Fibroblast of lung (primary cell): ENCODE measurements around the gene UST. TPM values are rescaled to one million over a fixed set of nuclear protein-coding genes. Genes with fewer than 3 reads are reported as not detected.

Source experiments
- DNase-seq, 2 donors: peaks; one replicate each; pipeline versions ENCODE4 v3.0.0 to v3.0.0-alpha.2; 2010; ENCODE audit warnings: low read depth in 2 of 2
- H2AFZ ChIP-seq: 2 replicates; pipeline ENCODE4 v1.5.1; 2012; ENCODE audit warnings: low read length, control low read depth, inconsistent platforms
- H3K27ac ChIP-seq: 2 replicates; pipeline ENCODE4 v1.5.1; 2011; ENCODE audit warnings: low read length, control low read depth; ENCODE audit not compliant: insufficient read depth
- H3K27me3 ChIP-seq: 2 replicates; pipeline ENCODE4 v1.5.1; 2011; ENCODE audit warnings: mild to moderate bottlenecking, low read length; ENCODE audit not compliant: control insufficient read depth, insufficient read depth
- H3K36me3 ChIP-seq: 2 replicates; pipeline ENCODE4 v1.5.1; 2011; ENCODE audit warnings: low read length; ENCODE audit not compliant: control insufficient read depth, insufficient read depth
- H3K4me1 ChIP-seq: 2 replicates; pipeline ENCODE4 v1.5.1; 2011; ENCODE audit warnings: low read length; ENCODE audit not compliant: control insufficient read depth, insufficient read depth; ENCODE audit errors: extremely low read depth
- H3K4me2 ChIP-seq: 2 replicates; pipeline ENCODE4 v1.5.1; 2011; ENCODE audit warnings: low read length, control low read depth; ENCODE audit not compliant: insufficient read depth; ENCODE audit errors: extremely low read depth
- H3K4me3 ChIP-seq, 4 experiments: fragments of 200-600 bp in 1 of 4; sonication (generic) in 1 of 4; replicated peaks in 1 of 4; 2 replicates each; pipeline ENCODE4 v1.5.1; 2011 to 2016; ENCODE audit warnings: low read length in 4 of 4, low read depth in 3 of 4, mild to moderate bottlenecking in 3 of 4, control low read depth in 2 of 4, inconsistent platforms in 1 of 4, mixed read lengths in 1 of 4; ENCODE audit not compliant: insufficient read depth in 1 of 4; ENCODE audit errors: control extremely low read depth in 1 of 4
- H3K79me2 ChIP-seq: 2 replicates; pipeline ENCODE4 v1.5.1; 2012; ENCODE audit warnings: mild to moderate bottlenecking, low read length, inconsistent platforms; ENCODE audit not compliant: control insufficient read depth, insufficient read depth
- H3K9ac ChIP-seq: 2 replicates; pipeline ENCODE4 v1.5.1; 2011; ENCODE audit warnings: mild to moderate bottlenecking, low read length, control low read depth; ENCODE audit not compliant: insufficient read depth
- H3K9me3 ChIP-seq: 2 replicates; pipeline ENCODE4 v1.5.1; 2012; ENCODE audit warnings: low read depth, low read length; ENCODE audit not compliant: control insufficient read depth, insufficient read depth
- H4K20me1 ChIP-seq: 2 replicates; pipeline ENCODE4 v1.5.1; 2011; ENCODE audit warnings: low read length; ENCODE audit not compliant: control insufficient read depth, insufficient read depth; ENCODE audit errors: extremely low read depth
- EZH2 ChIP-seq: IDR thresholded peaks from 2 replicates; pipeline ENCODE4 v1.5.1; 2012; ENCODE audit warnings: low read length, control low read depth, mild to moderate bottlenecking; ENCODE audit errors: missing control alignments
- polyA plus RNA-seq, 2 donors: library from polyadenylated mRNA; depleted of rRNA in 1 of 2; stranded (reverse) in 1 of 2; unstranded in 1 of 2; fragments of >200 nt; gene quantifications; 2 replicates each; pipeline ENCODE4 v1.2.1, GENCODE V29; 2011 to 2012; ENCODE audit warnings: missing spikeins in 1 of 2
- total RNA-seq: library from RNA; depleted of rRNA; stranded (reverse); fragments of >200 nt; gene quantifications from 2 replicates; pipeline ENCODE4 v1.2.1, GENCODE V29; 2014
- TF ChIP-seq, protein P1 (sequence below), 2 donors: IDR thresholded peaks in 1 of 2; conservative IDR thresholded peaks in 1 of 2; 1 replicate in 1 of 2; 2 replicates in 1 of 2; pipeline ENCODE4 v1.5.1; 2011 to 2012; ENCODE audit warnings: low read length in 2 of 2, control low read depth in 1 of 2, inconsistent platforms in 1 of 2, low read depth in 1 of 2, mild to moderate bottlenecking in 1 of 2

Gene UST
- total and polyA plus RNA-seq, 2 donors (not counting 1 experiment from before 2014, with no cell fraction given) = 6.8 to 19.5 TPM

DNA sequence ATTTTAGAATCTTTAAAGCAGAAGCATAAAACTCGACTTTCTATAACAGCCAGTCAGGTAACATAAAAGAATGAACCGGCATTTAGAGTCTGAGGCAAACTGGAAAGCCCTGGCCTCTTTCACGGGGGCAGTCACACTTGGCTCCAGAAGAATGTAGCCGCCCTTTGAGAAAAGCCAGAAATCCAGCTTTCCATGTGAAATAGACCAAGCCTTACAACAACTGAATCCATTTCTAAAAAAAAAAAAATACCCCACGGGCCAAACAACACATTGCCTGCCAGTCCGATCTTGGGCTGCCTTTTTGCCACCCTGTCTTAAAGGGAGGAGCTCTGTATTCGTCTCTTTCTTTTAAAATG lies 317.8 kb downstream of the UST start:
- TF ChIP-seq, protein P1, sequence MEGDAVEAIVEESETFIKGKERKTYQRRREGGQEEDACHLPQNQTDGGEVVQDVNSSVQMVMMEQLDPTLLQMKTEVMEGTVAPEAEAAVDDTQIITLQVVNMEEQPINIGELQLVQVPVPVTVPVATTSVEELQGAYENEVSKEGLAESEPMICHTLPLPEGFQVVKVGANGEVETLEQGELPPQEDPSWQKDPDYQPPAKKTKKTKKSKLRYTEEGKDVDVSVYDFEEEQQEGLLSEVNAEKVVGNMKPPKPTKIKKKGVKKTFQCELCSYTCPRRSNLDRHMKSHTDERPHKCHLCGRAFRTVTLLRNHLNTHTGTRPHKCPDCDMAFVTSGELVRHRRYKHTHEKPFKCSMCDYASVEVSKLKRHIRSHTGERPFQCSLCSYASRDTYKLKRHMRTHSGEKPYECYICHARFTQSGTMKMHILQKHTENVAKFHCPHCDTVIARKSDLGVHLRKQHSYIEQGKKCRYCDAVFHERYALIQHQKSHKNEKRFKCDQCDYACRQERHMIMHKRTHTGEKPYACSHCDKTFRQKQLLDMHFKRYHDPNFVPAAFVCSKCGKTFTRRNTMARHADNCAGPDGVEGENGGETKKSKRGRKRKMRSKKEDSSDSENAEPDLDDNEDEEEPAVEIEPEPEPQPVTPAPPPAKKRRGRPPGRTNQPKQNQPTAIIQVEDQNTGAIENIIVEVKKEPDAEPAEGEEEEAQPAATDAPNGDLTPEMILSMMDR (conservative IDR thresholded peaks at IDR 0.05 in 1 of 2, IDR thresholded peaks at IDR 0.05 in 1 of 2; ENCODE audit: low read depth in 1 of 2, low read length in 2 of 2) = no peak
- no peak for TF ChIP-seq EZH2
- DNase-seq = no peak
- H3K79me2 ChIP-seq = no peaks in the 10 kb centered on the region

GRCh38 chr6:149065121-149065520 lies 318.3 kb downstream of the UST start:
- H3K9ac ChIP-seq = no peak overlapping the region
- no peak for DNase-seq
- TF ChIP-seq EZH2 = no peak
- TF ChIP-seq, protein P1 (conservative IDR thresholded peaks at IDR 0.05 in 1 of 2, IDR thresholded peaks at IDR 0.05 in 1 of 2; ENCODE audit: low read depth in 1 of 2, low read length in 2 of 2) = no peak
- no peaks in the 10 kb centered on the region for H4K20me1 ChIP-seq
- no peaks in the 10 kb centered on the region for H3K9me3 ChIP-seq
- H3K4me3 ChIP-seq = no peak overlapping the region
- H3K36me3 ChIP-seq = no peaks in the 10 kb centered on the region
- no peaks in the 10 kb centered on the region for H3K27me3 ChIP-seq
- no peak overlapping the region for H3K4me2 ChIP-seq
- H3K4me1 ChIP-seq = peaks cover 6% of the 10 kb centered on the region
- no peaks in the 10 kb centered on the region for H3K79me2 ChIP-seq
- no peak overlapping the region for H2AFZ ChIP-seq
- no peak overlapping the region for H3K27ac ChIP-seq

More for the DNA sequence above, 317.8 kb downstream of the UST start:
- Histone ChIP-seq H4K20me1 (no peaks in the 10 kb centered on the region), H3K27me3 (no peaks in the 10 kb centered on the region), H3K9ac (no peak overlapping the region), H3K36me3 (no peaks in the 10 kb centered on the region), H3K4me3 (no peak overlapping the region), H3K9me3 (no peaks in the 10 kb centered on the region), H3K27ac (no peak overlapping the region), H3K4me2 (no peak overlapping the region), H2AFZ (no peak overlapping the region), H3K4me1 (peaks cover 6% of the 10 kb centered on the region)

DNA sequence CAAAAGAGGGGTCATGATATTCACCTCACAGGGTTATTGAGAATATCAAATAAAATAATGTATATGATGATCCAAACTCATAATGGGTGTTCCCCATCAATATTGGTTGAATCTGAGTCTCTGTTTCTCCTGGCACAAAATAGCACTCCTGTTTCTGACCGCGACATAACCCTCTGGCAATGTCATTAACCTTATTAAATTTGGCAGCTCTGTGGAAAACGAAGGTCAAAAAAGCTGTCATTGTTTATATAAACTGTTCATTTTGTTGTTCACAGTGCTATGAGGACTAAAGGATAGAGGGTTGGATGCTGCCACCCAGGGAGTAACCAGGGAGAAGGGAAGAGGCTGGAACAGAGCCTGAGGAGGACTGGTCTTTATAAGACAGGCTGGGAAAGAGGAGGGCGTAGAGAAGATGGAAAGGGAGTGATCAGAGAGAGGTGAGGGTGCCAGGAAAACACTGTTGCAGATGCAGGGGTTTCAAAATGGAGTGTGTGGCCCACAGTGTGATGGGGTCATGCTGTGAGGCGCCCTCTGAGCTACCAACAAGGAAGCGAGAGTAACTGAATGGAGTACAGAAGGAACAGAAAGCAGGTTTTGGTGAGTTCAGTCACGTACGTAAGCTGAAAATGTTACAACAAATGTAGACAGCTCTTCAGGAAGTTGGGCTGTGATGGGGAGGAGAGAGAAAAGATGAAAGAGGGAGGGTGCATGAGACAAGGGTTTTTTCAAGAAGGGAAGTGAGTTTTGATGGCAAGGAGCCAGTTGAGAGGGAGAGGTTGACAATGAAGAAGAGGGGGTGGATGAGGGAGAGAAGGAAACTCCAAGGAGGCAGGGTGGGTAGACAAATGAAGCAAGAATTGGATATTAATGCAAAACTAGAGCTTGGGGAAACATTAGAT lies 319.1 kb downstream of the UST start:
- H3K27ac ChIP-seq = no peak overlapping the region
- no peaks in the 10 kb centered on the region for H3K9me3 ChIP-seq
- H3K79me2 ChIP-seq = no peaks in the 10 kb centered on the region
- H3K4me1 ChIP-seq = no peaks in the 10 kb centered on the region
- H3K9ac ChIP-seq = no peak overlapping the region
- no peaks in the 10 kb centered on the region for H3K36me3 ChIP-seq
- no peaks in the 10 kb centered on the region for H4K20me1 ChIP-seq
- no peak overlapping the region for H3K4me2 ChIP-seq
- no peak overlapping the region for H2AFZ ChIP-seq
- no peak for DNase-seq
- no peaks in the 10 kb centered on the region for H3K27me3 ChIP-seq
- no peak overlapping the region for H3K4me3 ChIP-seq
- no peak for TF ChIP-seq EZH2
- TF ChIP-seq, protein P1 (conservative IDR thresholded peaks at IDR 0.05 in 1 of 2, IDR thresholded peaks at IDR 0.05 in 1 of 2; ENCODE audit: low read depth in 1 of 2, low read length in 2 of 2) = no peak
